Thyroid gland (tissue), 4 donors: ENCODE measurements around the gene NADSYN1. TPM values are rescaled to one million over a fixed set of nuclear protein-coding genes. Genes with fewer than 3 reads are reported as not detected.

Experiments used
- DNase-seq, 2 donors: peaks; one replicate each; pipeline ENCODE4 v3.0.0-alpha.2; 2019
- H3K27ac ChIP-seq, 3 donors: fragments of 200-600 bp; sonication (generic); 1 replicate in 2 of 3; 2 replicates in 1 of 3; pipeline ENCODE4 v1.5.1; 2016 to 2019; ENCODE audit warnings: mild to moderate bottlenecking in 1 of 3, moderate library complexity in 1 of 3
- H3K27me3 ChIP-seq: fragments of 200-600 bp; sonication (generic); one replicate; pipeline ENCODE4 v1.5.1; 2019
- H3K36me3 ChIP-seq, 2 donors: fragments of 200-600 bp; sonication (generic); one replicate each; pipeline ENCODE4 v1.5.1; 2016 to 2019
- H3K4me1 ChIP-seq, 2 donors: fragments of 200-600 bp; sonication (generic); one replicate each; pipeline ENCODE4 v1.5.1; 2017 to 2019
- H3K4me3 ChIP-seq, 3 donors: fragments of 200-600 bp; sonication (generic); replicated peaks in 1 of 3; 1 replicate in 2 of 3; 2 replicates in 1 of 3; pipeline ENCODE4 v1.5.1; 2016; ENCODE audit warnings: mild to moderate bottlenecking in 1 of 3
- H3K9me3 ChIP-seq: fragments of 200-600 bp; sonication (generic); one replicate; pipeline ENCODE4 v1.5.1; 2017
- POLR2A ChIP-seq, 2 donors: fragments of 450-650 bp; IDR thresholded peaks; one replicate each; pipeline ENCODE4 v1.6.1; 2017; ENCODE audit warnings: antibody characterized with exemption in 2 of 2, mild to moderate bottlenecking in 2 of 2, moderate library complexity in 1 of 2
- WGBS, 2 donors: methylation state at CpG; one replicate each; pipeline ENCODE4 v1.1.5; 2017; 5-methylcytosine and 5-hydroxymethylcytosine counted together
- intact Hi-C: fragments of 100-400 bp; cut with DNase I; formaldehyde crosslinking; loops from one replicate; pipeline ENCODE4 v1.15.1; 2023
- total RNA-seq, 4 donors: library from RNA; depleted of rRNA; stranded (reverse); fragments of >200 nt; gene quantifications; one replicate each; pipeline ENCODE4 v1.2.3, GENCODE V29; 2016
- TF ChIP-seq, protein P1 (sequence below), 6 experiments: fragments of 200-600 bp in 3 of 6; fragments of 450-650 bp in 3 of 6; sonication (generic) in 3 of 6; IDR thresholded peaks; one replicate each; pipeline ENCODE4 v1.5.1; 2016 to 2019; ENCODE audit warnings: antibody characterized with exemption in 6 of 6, mild to moderate bottlenecking in 2 of 6, inconsistent platforms in 1 of 6, moderate library complexity in 1 of 6

Gene NADSYN1
- total RNA-seq, 4 donors from 2014 or later, result 41.9 to 102 (median 54.7) TPM

GRCh38 chr11:71472357-71472885 lies 19.4 kb downstream of the NADSYN1 start:
- Histone ChIP-seq H3K27ac (no peak overlapping the region), H3K4me1 (no peaks in the 10 kb centered on the region), H3K36me3 (peaks cover 23 to 31% of the 10 kb centered on the region in 2 donors), H3K27me3 (no peaks in the 10 kb centered on the region), H3K4me3 (no peak overlapping the region), H3K9me3 (no peaks in the 10 kb centered on the region)
- TF ChIP-seq, protein P1, sequence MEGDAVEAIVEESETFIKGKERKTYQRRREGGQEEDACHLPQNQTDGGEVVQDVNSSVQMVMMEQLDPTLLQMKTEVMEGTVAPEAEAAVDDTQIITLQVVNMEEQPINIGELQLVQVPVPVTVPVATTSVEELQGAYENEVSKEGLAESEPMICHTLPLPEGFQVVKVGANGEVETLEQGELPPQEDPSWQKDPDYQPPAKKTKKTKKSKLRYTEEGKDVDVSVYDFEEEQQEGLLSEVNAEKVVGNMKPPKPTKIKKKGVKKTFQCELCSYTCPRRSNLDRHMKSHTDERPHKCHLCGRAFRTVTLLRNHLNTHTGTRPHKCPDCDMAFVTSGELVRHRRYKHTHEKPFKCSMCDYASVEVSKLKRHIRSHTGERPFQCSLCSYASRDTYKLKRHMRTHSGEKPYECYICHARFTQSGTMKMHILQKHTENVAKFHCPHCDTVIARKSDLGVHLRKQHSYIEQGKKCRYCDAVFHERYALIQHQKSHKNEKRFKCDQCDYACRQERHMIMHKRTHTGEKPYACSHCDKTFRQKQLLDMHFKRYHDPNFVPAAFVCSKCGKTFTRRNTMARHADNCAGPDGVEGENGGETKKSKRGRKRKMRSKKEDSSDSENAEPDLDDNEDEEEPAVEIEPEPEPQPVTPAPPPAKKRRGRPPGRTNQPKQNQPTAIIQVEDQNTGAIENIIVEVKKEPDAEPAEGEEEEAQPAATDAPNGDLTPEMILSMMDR (IDR thresholded peaks at IDR 0.05), result no peak
- TF ChIP-seq POLR2A (IDR thresholded peaks at IDR 0.05), result no peak
- 89 to 92% methylated on average over 10 of the region's 10 CpGs for WGBS, 2 donors
- intact Hi-C loops, result no loop called here
- DNase-seq, result no peak

GRCh38 chr11:71472941-71473792 lies 20.2 kb downstream of the NADSYN1 start:
- no peak overlapping the region for H3K27ac ChIP-seq
- TF ChIP-seq POLR2A (IDR thresholded peaks at IDR 0.05), result no peak
- TF ChIP-seq, protein P1 (IDR thresholded peaks at IDR 0.05), result no peak
- peaks cover 24 to 31% of the 10 kb centered on the region in 2 donors for H3K36me3 ChIP-seq
- no peaks in the 10 kb centered on the region for H3K27me3 ChIP-seq
- H3K9me3 ChIP-seq, result no peaks in the 10 kb centered on the region
- 97 to 99% methylated on average over 13 to 17 of the region's 33 CpGs for WGBS, 2 donors
- intact Hi-C loops, result no loop called here
- no peak overlapping the region for H3K4me3 ChIP-seq
- no peak for DNase-seq
- no peaks in the 10 kb centered on the region for H3K4me1 ChIP-seq

GRCh38 chr11:71473793-71474080 lies 20.7 kb downstream of the NADSYN1 start:
- intact Hi-C loops, result no loop called here

DNA sequence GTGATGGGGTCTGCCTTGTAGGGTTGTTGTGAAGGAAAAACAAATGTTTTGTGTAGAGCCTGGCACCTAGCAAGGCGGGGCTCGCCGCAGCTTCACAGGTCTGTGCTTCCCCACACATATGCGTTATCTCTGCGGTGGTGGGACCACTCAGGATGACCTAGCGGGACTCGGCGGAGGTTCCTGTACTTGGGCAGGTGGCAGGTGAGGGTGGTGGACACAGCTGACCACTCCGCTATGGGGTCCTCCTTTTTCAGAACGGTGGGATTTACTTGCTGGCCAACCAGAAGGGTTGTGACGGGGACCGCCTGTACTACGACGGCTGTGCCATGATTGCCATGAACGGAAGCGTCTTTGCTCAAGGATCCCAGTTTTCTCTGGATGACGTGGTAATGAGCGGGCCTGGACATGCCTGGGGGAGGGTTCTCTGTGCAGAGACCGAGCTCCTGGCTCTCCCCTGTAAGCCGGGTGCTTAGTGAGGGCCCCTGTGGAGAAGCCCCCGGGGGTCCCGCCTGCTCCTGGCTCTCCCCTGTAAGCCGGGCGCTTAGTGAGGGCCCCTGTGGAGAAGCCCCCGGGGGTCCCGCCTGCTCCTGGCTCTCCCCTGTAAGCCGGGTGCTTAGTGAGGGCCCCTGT lies 21.3 kb downstream of the NADSYN1 start:
- no peak for TF ChIP-seq POLR2A (IDR thresholded peaks at IDR 0.05)
- intact Hi-C loops, result no loop called here
- no peaks in the 10 kb centered on the region for H3K27me3 ChIP-seq
- DNase-seq, result no peak
- H3K9me3 ChIP-seq, result no peaks in the 10 kb centered on the region
- 97 to 98% methylated on average over 19 to 22 of the region's 27 CpGs for WGBS, 2 donors
- no peak overlapping the region for H3K4me3 ChIP-seq
- peaks cover 31 to 42% of the 10 kb centered on the region in 2 donors for H3K36me3 ChIP-seq
- H3K27ac ChIP-seq, result no peak overlapping the region
- H3K4me1 ChIP-seq, result no peaks in the 10 kb centered on the region

More at GRCh38 chr11:71473793-71474080, 20.7 kb downstream of the NADSYN1 start:
- no peak for DNase-seq
- no peak overlapping the region for H3K27ac ChIP-seq
- no peak overlapping the region for H3K4me3 ChIP-seq
- H3K36me3 ChIP-seq, result peaks cover 28 to 37% of the 10 kb centered on the region in 2 donors
- H3K4me1 ChIP-seq, result no peaks in the 10 kb centered on the region
- no peak for TF ChIP-seq POLR2A (IDR thresholded peaks at IDR 0.05)
- TF ChIP-seq, protein P1 (IDR thresholded peaks at IDR 0.05), result no peak
- no peaks in the 10 kb centered on the region for H3K27me3 ChIP-seq
- no peaks in the 10 kb centered on the region for H3K9me3 ChIP-seq
- 92 to 97% methylated on average over 5 to 12 of the region's 14 CpGs for WGBS, 2 donors

- Histone ChIP-seq H3K27me3 (no peaks in the 10 kb centered on the region), H3K27ac (no peak overlapping the region), H3K4me1 (no peaks in the 10 kb centered on the region), H3K4me3 (no peak overlapping the region), H3K9me3 (no peaks in the 10 kb centered on the region), H3K36me3 (peaks cover 36 to 43% of the 10 kb centered on the region in 2 donors)
- WGBS, 2 donors, result 95 to 96% methylated on average over 25 to 26 of the region's 26 CpGs
- intact Hi-C loops, result no loop called here
- TF ChIP-seq POLR2A (IDR thresholded peaks at IDR 0.05), result no peak
- TF ChIP-seq, protein P1 (IDR thresholded peaks at IDR 0.05), result no peak
- no peak for DNase-seq
Measured at GRCh38 chr11:71474771-71475483, 21.9 kb downstream of the NADSYN1 start.
